HG03571 (cell line): ENCODE data around the gene SNTG2.

Source experiments
- ATAC-seq: cut with Tn5 transposase; IDR thresholded peaks from one replicate; pipeline ENCODE4 v1.9.1; 2021; ENCODE audit not compliant: unreplicated experiment

SNTG2 gene

GRCh38 chr2:1046067-1046466, 95.4 kb downstream of the SNTG2 start:
- ATAC-seq, result no peak

GRCh38 chr2:1047485-1047884, 96.8 kb downstream of the SNTG2 start:
- ATAC-seq, result no peak

- no peak for ATAC-seq
Observed at GRCh38 chr2:1049691-1050090, 99.0 kb downstream of the SNTG2 start.

GRCh38 chr2:1051075-1051474, 100.4 kb downstream of the SNTG2 start:
- no peak for ATAC-seq

- ATAC-seq, result no peak
Observed at GRCh38 chr2:1052771-1053191, 102.1 kb downstream of the SNTG2 start.

GRCh38 chr2:1053786-1054185, 103.1 kb downstream of the SNTG2 start:
- ATAC-seq, result no peak

GRCh38 chr2:1054399-1054798, 103.8 kb downstream of the SNTG2 start:
- ATAC-seq, result no peak

- ATAC-seq, result no peak
Observed at GRCh38 chr2:1055014-1055595, 104.5 kb downstream of the SNTG2 start.

GRCh38 chr2:1060372-1060771, 109.7 kb downstream of the SNTG2 start:
- no peak for ATAC-seq

- no peak for ATAC-seq
Observed at GRCh38 chr2:1060987-1061386, 110.3 kb downstream of the SNTG2 start.

- ATAC-seq, result no peak
Observed at GRCh38 chr2:1068241-1068640, 117.6 kb downstream of the SNTG2 start.

GRCh38 chr2:1068822-1069221, 118.2 kb downstream of the SNTG2 start:
- no peak for ATAC-seq

GRCh38 chr2:1069847-1070246, 119.2 kb downstream of the SNTG2 start:
- ATAC-seq, result no peak

GRCh38 chr2:1070601-1071000, 120.0 kb downstream of the SNTG2 start:
- ATAC-seq, result no peak

- no peak for ATAC-seq
Observed at GRCh38 chr2:1071650-1072049, 121.0 kb downstream of the SNTG2 start.

- no peak for ATAC-seq
Observed at GRCh38 chr2:1072250-1072649, 121.6 kb downstream of the SNTG2 start.

- ATAC-seq, result no peak
Observed at GRCh38 chr2:1077911-1078310, 127.3 kb downstream of the SNTG2 start.

- no peak for ATAC-seq
Observed at GRCh38 chr2:1078326-1078725, 127.7 kb downstream of the SNTG2 start.

GRCh38 chr2:1079873-1080799, 129.5 kb downstream of the SNTG2 start:
- ATAC-seq, result no peak

- ATAC-seq, result no peak
Observed at GRCh38 chr2:1081451-1082225, 131.0 kb downstream of the SNTG2 start.

- ATAC-seq, result no peak
Observed at GRCh38 chr2:1082456-1083205, 132.0 kb downstream of the SNTG2 start.
